Endothelial cell of umbilical vein (primary cell): ENCODE results near the gene ADM2.

Experiments used
- CTCF ChIP-seq, 2 donors: IDR thresholded peaks; 1 replicate in 1 of 2; 2 replicates in 1 of 2; pipeline ENCODE4 v1.5.1; 2011; ENCODE audit warnings: low read length in 2 of 2, mild to moderate bottlenecking in 2 of 2, moderate library complexity in 2 of 2, control low read depth in 1 of 2, inconsistent platforms in 1 of 2, low read depth in 1 of 2; ENCODE audit not compliant: insufficient read depth in 1 of 2; ENCODE audit errors: extremely low read depth in 1 of 2
- EZH2 ChIP-seq: IDR thresholded peaks from 2 replicates; pipeline ENCODE4 v1.6.1; 2012; ENCODE audit warnings: borderline replicate concordance, low read depth, mild to moderate bottlenecking, moderate library complexity, low read length, inconsistent platforms; ENCODE audit not compliant: severe bottlenecking
- JUN ChIP-seq: IDR thresholded peaks from 2 replicates; pipeline ENCODE4 v1.6.1; 2011; ENCODE audit warnings: borderline replicate concordance, low read depth; ENCODE audit not compliant: insufficient read length, insufficient read depth
- POLR2A ChIP-seq: IDR thresholded peaks from 2 replicates; pipeline ENCODE4 v1.6.1; 2012; ENCODE audit warnings: low read depth, mild to moderate bottlenecking, control low read depth, low read length
- POLR2AphosphoS5 ChIP-seq: IDR thresholded peaks from 2 replicates; pipeline ENCODE4 v1.6.1; 2012; ENCODE audit warnings: low read depth, mild to moderate bottlenecking, control low read depth, low read length, moderate library complexity; ENCODE audit not compliant: insufficient read depth

DNA sequence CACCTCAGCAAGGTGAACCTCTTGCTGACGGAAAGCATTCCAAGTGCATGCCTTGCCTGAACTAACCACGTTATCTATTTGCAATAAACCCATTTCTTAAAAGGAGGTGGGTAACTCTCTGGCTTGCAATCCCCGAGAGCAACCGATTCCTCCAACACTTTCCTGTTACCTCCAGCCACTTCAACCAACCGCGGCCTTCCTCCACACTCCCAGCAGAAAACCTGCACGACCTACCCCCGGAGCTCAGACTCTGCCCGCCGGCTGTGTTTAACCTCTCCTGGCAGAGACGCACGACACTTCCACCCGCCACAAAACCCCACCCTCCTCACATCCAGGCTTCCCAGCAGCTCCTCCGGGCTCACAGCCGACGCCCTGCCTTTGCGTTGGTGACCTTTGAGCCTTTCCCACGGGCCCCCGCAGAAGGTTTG, 43.3 kb downstream of the ADM2 start:
- TF ChIP-seq POLR2A (no peak), POLR2AphosphoS5 (no peak), CTCF (IDR thresholded peaks at IDR 0.05; ENCODE audit: extremely low read depth in 1 of 2, insufficient read depth in 1 of 2, low read depth in 1 of 2, low read length in 2 of 2) (no peak), JUN (no peak), EZH2 (no peak)
